Measurements from ENCODE around the gene ADAMTS17.

The ADAMTS17 gene

DNA sequence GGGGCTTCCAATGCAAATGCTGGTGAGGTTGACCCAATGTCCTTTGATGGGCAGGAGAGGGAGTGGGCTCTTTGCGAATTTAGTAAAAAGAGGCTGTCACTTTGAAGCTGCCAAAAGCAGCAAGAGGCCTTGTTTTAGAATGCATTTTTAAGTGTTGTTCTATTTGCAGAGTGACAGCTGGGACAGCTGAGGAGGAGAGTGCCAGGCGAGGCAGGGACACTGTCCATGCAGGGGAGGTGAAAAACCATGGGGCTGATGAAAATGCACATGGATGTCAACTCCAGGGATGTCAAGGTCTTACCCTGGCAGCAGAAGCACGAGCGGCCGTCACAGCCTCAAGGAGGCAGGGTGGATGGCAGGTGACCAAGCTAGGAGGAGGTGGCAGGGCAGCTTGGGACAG lies 279.8 kb downstream of the ADAMTS17 start:
- no peak for DNase-seq

DNA sequence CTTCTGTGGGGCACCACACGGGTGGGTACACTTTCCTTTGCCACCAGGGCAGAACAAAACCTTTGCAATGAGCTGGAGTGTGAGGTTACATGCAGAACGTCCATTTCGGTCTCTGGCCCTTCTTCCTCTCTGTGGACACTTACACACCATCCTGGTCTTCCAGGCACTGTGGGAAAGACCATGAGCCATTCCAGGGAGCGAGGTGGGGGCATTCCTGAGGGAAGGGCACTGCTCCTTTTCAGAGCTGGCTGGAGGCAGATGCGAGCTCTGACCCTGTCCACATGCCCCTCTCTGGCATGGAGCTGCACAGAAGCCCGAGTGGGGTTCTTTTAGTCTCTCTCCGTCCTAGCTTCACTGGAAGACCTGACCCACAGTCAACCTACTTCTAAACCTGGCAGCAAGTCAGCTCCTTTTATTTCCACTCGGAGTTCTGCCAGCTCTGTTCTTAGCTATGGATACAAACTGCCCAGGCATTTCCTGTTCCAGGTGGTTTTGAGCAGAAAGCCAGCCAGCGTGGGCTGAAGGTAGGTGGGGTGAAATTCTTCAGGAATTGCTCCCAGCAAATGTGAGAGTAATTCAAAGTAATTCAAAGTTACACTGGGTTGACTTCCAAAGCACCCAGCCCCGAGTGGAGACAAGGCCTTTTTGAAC lies 281.4 kb downstream of the ADAMTS17 start:
- peak; percentile 15 for DNase-seq

DNA sequence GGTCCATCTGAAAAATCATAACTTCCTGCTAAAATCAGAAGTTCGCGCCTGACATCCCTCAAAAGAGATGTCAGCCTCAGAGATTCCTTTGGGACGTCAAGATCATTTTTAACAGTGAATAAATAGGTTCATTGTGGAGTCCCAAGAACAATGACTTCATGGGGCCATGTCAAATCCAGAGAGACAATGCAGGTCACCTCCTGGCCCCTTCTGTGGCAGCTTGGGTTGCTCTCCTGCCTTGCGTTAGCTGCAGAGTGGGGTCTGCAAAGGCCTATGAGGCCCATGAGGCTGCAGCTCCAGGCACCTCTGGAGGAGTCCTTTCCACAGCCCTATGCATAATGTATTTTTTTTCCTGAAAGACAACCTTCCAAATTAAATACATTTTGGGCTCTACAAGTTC lies 282.3 kb downstream of the ADAMTS17 start:
- DNase-seq, result no peak

DNA sequence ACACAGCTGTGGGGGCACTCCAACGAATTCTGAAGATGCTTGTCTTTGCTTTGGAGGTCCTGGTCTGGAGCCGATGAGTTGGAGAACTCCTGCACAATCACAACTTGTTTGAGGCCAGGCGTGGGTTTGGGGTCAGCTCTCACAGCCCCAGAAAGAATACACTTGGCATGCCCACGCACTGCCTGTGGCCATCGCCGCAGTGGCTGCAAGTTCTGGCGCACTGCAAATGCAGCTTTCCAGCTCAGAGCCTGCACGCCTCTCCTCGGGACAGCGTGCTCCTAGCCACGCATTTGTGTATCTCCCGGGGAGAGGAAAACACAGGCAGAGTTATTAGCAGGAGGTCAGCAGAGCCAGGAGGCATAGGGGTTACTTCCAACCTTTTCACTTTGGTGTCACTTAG lies 282.7 kb downstream of the ADAMTS17 start:
- DNase-seq, result no peak

DNA sequence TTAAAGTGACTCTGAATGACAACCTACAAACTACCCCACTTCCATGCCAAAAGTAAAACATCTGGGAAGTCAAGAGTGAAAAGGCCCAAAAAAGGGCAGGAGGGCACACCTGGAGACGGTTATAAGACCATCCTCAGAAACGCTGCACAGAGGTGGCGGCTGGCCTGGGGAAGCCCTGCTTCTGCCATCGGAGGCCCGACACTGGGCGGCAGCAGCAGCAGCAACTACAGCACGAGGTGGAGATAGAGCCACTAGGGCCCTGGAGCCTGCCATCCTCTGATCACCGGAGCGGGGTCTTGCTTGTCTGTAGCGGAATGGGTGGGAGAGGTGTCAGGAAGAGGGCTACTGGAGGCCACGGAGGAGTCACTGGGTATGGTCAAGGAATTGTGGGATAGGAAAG lies 283.3 kb downstream of the ADAMTS17 start:
- DNase-seq, result no peak

DNA sequence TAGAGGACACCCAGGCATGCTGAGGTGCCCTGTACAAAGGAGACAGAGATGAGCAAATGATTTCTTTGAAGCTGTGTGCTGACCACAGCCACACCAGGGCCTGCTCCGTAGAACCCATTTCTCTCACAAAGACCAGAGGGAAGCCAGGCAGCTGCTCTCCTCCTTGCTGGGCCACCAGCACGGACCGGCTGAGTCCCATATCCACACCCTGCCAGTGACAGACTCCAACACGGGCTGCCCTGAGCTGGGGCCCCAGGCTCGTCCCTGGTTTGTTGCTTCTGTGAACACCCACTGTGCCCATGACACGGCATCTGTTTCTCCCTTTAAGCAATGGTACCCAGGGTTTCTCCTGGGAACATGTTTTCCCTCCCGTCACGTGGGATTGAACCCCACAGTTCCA lies 284.5 kb downstream of the ADAMTS17 start:
- DNase-seq, result no peak

DNA sequence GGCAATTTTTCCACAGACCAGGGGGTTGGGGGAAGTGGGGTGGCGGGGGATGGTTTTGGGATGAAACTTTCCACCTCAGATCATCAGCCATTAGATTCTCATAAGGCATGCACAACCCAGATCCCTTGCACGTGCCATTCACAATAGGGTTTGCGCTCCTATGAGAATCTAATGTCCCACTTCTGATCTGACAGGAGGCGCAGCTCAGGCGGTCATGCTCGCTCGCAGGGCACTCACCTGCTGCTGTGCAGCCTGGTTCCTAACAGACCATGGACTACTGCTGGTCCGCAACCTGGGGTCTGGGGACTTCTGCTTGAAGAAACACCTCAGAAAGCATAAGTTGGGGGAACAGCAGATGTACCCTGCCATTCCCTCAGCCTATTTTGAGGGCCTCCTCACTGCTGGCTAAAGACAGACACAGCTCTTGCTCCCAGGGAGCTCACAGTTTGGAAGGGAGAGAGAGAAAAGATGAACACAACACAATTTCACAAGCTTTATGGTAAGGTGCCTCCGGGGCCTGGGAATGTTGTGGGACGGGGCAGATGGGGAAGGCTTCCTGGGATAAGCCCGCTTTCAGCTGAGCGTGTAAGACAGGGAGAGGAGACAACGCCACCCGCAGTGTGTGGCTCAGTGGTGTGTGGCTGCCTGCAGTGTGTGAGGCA lies 285.2 kb downstream of the ADAMTS17 start:
- no peak for DNase-seq

DNA sequence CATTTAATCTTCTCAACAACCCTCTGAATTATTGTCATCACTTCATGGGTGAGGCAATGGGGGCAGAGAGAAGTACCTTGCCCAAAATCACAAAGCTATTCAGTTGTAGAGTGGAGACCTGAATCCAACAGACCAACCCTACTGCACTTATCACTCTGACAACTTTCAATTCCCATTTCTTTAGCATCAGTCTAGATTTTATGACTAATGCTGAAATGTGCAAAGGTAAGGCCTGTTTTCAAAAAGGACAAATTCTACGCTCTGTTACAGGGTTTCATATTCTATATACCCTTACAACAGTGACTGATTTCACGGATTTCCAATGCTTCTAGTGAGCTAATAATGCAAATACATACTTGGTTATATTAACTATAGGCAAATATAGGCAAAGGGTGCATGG lies 286.0 kb downstream of the ADAMTS17 start:
- no peak for DNase-seq

DNA sequence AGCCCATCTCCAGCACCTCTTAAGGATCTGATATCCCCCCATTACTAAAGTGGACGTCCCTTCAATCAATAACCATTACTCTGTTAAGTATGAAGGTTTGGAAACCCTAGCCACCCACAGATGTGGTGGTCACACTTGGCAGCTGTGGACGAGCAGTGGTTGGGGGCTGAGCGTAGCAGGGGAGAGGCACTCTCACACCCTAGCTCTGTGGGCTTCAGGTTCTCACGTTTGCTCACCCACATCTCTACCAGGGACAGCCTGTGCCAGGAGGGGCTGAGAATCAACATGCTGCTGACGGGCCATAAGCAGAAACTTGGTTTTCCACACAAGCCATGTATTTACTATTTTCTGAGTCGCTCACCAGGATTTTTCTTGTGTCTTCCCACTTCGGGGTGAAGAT lies 287.2 kb downstream of the ADAMTS17 start:
- no peak for DNase-seq

DNA sequence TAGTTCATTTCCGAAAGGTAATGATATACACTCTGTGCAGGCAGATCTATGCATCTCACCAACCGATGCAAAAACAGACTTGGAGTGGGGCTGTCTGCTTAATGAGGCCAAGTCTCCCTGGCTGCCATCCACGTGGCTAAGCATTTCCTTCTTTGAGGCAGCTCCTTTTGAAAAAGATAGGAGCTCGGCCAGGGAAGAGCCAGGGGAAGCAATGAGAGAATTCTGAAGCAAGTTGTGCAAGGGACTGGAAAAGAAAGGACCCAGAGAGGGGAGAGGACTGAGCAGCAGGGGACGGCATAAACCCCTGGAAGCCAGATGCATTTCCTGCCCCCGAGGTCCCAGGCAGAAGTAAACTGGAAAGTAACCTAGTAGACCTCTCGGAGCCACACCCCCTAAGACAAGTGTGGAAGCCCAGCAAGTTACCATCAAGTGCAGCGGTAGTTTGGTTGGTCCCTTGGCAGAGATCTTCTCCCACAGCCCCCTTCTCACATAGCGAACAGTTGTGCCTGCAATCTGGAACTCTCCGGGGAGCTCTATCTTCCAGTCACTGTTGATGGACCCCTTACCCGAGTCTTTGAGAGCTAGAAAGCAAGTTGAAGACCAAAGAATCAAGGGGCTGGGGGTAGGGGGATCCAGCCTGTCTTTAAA lies 288.2 kb downstream of the ADAMTS17 start:
- no peak for DNase-seq

DNA sequence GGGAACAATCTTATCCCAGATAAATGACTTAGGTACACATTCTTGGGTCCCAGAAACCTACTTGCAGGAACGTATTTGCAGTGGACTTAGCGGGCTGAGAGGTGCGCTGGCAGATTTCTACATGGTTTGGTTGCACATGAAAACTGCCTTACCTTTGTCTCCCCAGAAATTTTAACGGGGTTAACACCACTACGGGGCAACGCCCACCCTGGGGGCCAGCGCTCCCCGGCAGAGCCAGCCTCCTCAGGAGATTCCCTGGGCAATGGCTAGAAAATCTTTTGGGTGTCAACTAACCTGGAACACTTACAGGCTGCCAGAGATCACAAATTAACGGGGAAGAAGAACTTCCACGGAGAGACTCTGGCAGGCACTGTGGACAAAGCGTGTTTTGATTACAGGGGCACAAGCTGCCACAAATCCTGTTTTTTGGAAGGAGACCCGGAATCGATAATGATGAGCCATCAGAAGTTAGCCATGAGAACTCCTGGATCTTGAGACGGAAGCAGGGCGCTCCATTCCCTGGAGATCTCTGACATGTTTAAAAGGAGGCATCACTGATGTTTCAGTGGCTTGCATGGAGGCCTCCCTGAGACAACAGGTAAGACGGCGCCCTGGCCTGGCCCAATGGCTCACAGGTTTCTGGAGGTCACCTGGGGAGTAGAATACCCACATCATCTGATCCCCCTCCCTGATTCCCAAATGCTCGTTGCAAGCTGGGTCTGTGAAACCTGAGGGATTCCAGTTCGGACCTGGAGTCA lies 288.9 kb downstream of the ADAMTS17 start:
- DNase-seq, result no peak

DNA sequence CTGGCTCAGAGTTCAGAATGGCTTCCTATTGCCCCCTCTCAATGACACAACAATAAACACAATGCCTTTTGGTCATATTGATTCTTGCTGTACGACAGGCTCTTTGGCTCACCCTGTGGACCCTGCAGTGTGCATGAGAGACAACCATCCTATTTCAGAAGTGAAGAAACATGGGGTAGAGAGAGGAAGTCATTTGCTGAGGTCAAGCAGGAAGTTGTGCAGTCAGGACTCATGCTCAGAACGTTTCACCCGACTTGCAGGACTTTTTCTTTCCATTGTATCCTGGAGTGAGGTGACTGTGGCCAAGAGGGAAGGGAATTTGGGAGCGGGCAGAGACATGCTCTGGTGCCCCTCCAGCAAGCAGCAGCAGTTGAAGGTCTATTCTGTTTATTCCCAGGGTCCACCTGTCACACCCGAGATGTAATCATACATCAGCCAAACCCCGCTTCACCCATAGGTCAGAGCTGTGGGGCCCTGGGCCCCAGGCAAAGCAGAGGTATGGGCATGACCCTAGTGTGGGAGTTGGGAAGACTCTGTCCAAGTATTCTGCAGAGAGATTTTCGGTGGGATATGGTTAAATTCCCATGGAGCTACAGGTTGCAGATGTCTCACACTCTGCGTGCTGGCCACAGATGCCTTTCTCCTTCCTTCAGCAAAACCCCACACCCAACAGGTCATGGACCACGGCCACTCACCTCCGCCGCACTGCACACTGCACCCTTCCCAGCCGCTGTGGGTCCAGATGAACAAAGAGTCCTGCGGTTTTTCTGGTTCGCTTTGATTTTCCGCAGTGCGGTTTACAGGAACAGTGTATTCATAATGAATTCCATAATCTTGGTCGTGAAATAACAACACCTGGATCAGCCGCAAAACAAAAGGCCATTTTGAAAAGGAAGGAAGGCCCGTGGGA lies 290.6 kb downstream of the ADAMTS17 start:
- no peak for DNase-seq

DNA sequence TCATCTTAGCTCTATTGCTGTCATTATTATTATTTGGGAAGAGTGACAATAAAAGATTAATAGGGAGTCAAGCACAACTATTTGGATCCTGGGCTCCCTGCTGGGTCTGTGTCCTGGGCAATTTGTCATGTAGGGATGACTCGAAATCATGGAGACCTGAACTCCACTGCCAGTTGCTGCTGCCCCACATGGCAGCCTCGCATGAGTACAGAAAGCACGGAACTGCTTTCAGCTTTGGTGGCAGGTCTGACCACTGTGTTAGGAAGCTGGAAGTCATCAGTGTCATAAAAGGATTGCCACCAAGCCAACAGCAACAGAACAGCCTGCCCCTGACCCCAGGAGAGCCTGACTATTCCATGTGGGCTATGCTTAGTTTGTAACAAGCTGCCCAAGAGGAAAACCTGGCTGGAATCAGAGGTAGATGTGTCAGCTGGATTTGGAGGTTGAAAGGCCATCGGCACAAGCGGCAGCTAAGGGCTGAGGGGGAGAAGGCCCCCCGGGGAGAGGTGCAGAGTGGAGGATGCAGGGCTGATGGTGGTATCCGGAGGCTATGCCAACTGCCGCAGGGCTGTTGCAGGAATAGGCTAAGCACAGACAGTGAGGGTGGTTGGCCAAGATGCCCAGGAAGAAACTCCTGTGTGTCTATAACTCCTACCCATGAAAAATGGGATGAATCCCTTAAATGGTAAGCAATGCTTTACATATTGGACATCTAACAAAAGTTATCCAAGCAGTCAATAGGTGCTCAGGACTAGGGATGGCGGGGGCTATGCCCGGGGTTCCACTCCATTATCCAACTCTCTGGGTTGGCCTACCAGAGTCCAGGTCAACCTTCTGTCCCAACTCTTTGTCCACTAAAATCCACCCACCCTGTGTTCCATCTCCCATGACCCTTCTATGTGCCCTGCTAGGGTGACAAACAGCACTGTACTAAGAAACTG lies 291.6 kb downstream of the ADAMTS17 start:
- no peak for DNase-seq

DNA sequence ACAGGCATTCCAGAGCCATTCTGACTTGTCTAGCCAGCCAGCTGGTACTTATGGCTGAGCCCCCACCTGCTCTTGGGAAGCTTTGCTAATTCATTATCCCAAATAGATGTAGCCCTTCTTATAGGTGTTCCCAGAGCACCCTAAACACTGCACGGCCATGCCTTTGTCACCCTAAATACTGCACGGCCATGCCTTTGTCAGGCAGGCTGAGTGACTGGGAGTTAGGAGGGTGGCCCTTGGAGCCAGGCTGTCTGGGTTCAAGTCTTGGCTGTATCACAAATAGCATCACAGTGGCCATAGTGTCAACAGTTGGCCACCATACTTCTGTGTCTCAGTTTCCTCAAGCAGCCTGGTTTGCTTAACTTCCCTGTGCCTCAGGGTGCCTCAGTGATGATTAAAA lies 292.3 kb downstream of the ADAMTS17 start:
- DNase-seq, result no peak

DNA sequence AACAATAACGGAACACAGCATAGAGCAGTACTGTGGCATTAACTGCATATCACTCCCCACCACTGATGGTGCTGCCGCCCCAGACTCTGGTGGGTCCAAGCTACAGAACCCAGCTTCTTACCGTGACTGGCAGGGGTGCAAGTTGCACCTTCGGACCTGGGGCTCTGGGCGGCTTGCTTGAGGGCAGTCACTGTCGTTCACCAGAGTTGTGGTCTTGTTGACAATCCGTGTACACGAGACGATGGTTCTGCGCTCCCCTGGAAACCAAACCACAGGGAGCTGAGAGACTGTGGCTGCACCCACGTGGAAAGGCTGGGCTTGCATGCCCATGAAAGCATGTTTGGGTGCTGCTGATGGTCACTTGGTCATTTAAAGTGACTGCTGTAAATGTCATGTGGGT lies 293.0 kb downstream of the ADAMTS17 start:
- DNase-seq, result no peak

DNA sequence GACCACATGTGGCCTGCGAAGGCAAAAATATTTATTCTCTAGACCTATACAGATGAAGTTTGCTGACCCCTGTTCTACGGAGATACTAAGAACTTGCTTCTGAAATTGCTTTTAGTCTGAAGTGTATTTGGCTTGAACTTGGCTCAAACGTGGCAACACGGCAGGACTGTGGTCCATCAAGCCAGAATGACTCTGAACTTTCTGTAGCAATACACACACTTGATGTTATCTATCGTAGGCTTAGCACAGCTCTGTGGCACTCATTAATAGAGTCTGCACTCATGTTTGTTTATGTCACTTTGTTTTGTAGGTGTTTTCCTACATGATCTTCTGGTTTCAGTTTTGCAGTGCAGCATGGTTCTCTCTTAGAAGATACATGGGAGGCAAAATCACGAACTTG lies 298.1 kb downstream of the ADAMTS17 start:
- DNase-seq, result no peak

DNA sequence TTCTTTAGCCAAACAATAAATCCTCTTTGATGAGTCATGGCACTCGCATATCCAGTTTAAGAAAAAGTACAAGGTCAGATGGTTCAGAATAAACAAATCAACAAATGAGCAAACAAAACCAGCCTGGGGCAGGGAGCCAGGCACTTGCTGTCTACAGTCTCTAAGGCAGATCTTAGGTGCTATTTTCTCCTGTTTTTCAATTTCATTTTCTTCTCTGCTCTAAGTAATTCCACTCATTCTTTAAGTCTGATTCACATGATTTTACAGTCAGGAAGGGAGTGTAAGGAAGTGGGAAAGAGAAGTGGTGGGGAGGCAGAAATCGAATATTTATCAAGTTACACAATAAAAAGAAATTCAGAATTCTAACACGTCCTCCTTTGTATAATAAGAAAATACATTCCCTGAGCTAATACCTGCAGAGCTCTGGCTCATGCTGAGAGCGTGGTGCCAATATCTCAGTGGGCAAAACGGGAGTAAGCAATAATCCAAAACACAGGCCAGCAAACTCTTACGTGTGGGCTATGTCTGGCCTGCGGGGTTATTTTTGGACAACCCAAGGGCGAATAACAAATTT lies 298.6 kb downstream of the ADAMTS17 start:
- DNase-seq, result no peak

DNA sequence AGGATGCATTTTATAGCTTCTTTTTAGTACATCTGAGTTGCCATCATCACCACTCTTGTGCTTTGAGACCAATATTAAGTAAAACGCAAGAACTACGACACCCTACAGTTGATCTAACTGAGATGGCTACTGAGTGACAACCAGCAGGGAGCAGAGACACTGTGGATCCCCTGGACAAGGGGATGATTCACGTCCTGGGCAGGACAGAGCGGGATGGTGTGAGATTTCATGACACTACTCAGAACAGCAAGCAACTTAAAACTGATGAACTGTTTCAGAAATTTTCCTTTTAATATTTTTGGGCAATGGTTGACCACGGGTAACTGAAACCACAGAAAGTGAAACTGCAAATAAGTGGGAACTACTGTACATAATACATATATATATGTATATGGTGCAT lies 299.2 kb downstream of the ADAMTS17 start:
- no peak for DNase-seq

DNA sequence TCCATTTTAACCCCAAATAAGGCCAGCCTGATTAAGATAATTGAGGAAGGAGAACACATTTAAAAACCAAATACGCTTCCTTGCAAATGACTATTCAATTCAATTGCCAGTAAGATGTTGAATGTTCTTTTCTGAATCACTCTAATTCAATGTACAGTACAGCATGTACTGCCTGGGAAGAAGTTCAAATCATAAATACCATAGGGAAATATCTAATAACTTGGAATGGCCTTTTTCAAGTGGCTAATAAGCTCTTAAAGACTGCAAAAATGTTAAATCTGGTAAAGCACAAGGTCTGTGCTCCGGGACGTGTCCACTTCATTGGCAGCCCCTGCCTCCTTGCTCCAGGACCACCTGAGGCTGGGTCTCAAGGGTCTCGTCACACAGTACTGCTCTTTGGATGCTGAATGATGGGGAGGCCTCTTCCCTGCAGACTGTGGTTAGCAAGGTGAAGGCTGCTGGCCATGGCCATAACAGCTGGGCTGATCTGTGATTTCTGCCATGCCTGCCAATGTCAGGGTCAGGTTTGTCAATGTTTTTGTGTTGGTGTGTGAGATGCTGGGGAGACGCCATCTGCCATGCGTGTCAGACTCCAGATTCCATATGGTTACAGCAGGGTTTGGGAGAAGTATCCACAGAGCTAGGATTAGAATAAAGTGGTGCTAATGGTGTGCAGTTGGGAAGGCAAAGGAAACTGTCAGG lies 300.5 kb downstream of the ADAMTS17 start:
- no peak for DNase-seq

DNA sequence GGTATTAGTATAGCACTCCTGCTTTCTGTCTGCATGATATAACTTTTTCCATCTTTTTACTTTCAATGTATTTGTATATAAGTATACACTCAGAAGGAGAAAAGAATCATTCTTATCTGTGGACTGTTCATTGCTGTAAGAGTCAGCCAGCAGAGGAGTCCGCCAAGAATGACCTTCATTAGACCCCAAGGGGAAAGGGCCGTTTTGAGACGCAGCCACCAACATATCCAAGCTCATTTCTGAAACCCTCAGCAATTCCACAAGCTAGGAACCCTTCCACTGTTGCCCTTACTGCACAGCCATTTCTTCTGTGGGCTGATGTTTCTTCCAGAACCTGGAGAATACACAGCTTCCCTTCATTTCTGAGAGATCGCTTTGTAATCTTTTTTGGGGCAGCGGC lies 301.8 kb downstream of the ADAMTS17 start:
- no peak for DNase-seq

DNA sequence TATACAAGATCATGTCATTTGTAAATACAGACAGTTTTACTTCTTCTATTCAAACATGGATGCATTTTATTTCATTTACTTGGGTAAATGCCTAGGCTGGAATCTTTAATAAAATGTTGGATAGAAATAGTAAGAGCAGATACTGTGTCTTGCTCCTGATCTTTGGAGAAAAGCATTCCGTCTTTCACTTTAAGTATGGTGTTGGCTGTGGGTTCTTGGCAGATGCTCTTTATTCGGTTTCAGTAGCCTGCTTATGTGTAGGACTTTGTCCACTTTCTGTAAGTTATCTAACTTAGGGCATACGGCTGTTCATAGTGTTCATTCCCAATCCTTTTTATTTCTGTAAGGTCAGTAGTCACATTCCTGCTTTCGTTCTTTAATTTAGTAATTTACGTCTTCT lies 303.0 kb downstream of the ADAMTS17 start:
- DNase-seq, result no peak

Measured in COR-L47 (cell line).